ENCODE data around the gene RAB35. TPM values are rescaled to one million over a fixed set of nuclear protein-coding genes. Genes with fewer than 3 reads are reported as not detected.

RAB35 gene
- total and polyA plus RNA-seq, 7 donors = 18.9 to 38.7 (median 32.9) TPM

DNA sequence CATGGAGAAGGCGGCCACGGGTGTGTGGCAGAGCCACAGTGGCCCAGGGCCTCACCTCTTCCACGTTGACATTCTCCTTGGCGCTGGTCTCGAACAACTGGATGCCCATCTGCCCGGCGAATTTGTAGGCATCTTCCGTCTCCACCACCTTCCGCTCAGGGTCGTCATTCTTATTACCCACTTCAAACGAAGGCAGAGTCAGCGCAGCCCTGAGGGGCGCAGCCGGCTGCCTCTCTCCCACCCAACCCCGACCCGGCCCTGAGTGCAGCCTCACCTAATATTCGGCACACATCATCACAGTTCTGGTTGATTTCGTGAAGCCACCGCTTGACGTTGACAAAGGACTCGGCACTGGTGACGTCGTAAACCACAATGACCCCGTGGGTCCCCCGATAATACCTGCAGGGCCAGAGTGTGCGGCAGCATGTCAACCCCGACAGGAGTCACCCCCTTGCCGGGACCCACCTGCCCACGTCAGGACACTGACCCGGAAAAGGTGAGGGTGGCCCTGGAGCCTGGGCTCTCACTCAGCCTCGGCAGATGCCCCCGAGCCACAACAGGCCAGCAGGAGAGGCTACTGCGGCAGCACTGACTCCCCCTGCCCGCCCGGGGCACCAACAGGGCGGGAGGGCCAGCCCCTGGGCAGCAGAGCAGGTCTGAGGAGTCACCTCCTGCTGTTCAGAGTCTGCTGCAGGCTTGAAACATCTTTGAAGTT lies 17.6 kb downstream of the RAB35 start:
- Histone ChIP-seq H3K4me3 (no peak overlapping the region), H3K27me3 (ENCODE audit: insufficient read depth in 3 of 3, low read length in 2 of 3) (no peaks in the 10 kb centered on the region), H3K9me3 (no peaks in the 10 kb centered on the region), H3K4me1 (peaks cover 28% of the 10 kb centered on the region), H3K36me3 (ENCODE audit: insufficient read depth in 1 of 2, low read depth in 1 of 2) (peaks cover 3 to 58% of the 10 kb centered on the region in 2 donors), H3K27ac (no peak overlapping the region)
- TF ChIP-seq, protein P1, sequence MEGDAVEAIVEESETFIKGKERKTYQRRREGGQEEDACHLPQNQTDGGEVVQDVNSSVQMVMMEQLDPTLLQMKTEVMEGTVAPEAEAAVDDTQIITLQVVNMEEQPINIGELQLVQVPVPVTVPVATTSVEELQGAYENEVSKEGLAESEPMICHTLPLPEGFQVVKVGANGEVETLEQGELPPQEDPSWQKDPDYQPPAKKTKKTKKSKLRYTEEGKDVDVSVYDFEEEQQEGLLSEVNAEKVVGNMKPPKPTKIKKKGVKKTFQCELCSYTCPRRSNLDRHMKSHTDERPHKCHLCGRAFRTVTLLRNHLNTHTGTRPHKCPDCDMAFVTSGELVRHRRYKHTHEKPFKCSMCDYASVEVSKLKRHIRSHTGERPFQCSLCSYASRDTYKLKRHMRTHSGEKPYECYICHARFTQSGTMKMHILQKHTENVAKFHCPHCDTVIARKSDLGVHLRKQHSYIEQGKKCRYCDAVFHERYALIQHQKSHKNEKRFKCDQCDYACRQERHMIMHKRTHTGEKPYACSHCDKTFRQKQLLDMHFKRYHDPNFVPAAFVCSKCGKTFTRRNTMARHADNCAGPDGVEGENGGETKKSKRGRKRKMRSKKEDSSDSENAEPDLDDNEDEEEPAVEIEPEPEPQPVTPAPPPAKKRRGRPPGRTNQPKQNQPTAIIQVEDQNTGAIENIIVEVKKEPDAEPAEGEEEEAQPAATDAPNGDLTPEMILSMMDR (IDR thresholded peaks at IDR 0.05) = no peak
- peak in 1 of 2 donors; percentile 44 for DNase-seq
- ATAC-seq = no peak
- 94 to 95% (median 94%) methylated on average over 35 to 36 of the region's 36 CpGs for WGBS, 3 donors
- intact Hi-C loops (cut with DNase I) = no loop called here

DNA sequence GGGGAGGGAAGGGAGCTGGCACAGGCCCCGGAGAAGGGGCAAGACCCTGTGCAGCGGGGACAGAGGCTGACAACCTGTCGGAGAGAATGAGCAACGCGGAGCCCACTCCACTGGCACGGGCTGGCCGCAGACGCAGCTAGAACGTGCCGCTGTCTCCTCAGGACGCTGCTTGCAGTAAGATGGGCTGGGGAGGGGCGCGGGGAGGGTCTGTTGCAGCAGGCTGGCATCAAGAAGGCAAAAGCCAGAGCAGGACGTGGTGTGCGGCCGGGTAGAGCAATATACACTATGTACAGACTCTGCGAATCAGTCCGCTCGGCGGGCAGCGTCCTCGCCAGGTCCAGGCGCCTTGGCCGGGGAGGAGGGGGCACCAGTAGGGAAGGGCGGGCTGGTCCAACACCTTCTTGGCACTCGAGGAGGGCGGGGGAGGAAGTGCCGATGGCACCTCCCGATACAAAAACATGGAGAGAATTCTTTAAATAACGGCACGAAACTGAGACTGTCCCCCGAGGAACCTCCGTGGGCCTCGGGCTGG lies 19.8 kb downstream of the RAB35 start:
- ATAC-seq (no peak), DNase-seq (peak in 1 of 2 donors; percentile 44)
- no peaks in the 10 kb centered on the region for H3K9me3 ChIP-seq
- H3K27ac ChIP-seq = no peak overlapping the region
- H3K36me3 ChIP-seq (ENCODE audit: insufficient read depth in 1 of 2, low read depth in 1 of 2) = peaks cover 3 to 48% of the 10 kb centered on the region in 2 donors
- intact Hi-C loops (cut with DNase I) = no loop called here
- no peak overlapping the region for H3K4me3 ChIP-seq
- H3K27me3 ChIP-seq (ENCODE audit: insufficient read depth in 3 of 3, low read length in 2 of 3) = no peaks in the 10 kb centered on the region
- WGBS, 3 donors = 92 to 94% (median 93%) methylated on average over 33 to 34 of the region's 34 CpGs
- H3K4me1 ChIP-seq = peaks cover 19% of the 10 kb centered on the region
- TF ChIP-seq, protein P1 (IDR thresholded peaks at IDR 0.05) = no peak

DNA sequence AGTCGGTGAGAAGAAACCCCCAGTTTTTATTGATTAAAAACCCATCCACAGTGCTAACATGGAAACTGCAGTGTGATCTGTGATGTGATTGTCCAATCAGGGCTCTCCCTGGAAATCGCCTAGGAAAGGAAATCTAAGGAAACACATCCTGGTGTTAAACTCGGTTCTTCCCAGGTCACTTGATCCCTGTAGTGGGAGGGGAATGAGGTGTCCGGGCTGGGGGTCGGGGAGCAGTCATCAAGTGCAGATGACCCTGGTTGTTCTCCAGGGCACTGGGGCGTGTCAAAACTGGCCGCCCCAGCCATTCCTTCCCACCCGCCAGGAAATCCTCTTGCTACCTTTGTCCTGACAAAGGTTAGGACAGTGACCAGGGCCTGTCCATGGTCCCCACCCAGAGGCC lies 20.8 kb downstream of the RAB35 start:
- Histone ChIP-seq H3K4me3 (no peak overlapping the region), H3K9me3 (no peaks in the 10 kb centered on the region), H3K4me1 (peaks cover 18% of the 10 kb centered on the region), H3K27me3 (ENCODE audit: insufficient read depth in 3 of 3, low read length in 2 of 3) (no peaks in the 10 kb centered on the region), H3K27ac (no peak overlapping the region), H3K36me3 (ENCODE audit: insufficient read depth in 1 of 2, low read depth in 1 of 2) (peaks cover 3 to 48% of the 10 kb centered on the region in 2 donors)
- 67 to 76% (median 69%) methylated on average over 8 of the region's 8 CpGs for WGBS, 3 donors
- peak in 1 of 2 donors; percentile 28 for DNase-seq
- TF ChIP-seq, protein P1 (IDR thresholded peaks at IDR 0.05) = no peak
- intact Hi-C loops (cut with DNase I) = no loop called here
- no peak for ATAC-seq

DNA sequence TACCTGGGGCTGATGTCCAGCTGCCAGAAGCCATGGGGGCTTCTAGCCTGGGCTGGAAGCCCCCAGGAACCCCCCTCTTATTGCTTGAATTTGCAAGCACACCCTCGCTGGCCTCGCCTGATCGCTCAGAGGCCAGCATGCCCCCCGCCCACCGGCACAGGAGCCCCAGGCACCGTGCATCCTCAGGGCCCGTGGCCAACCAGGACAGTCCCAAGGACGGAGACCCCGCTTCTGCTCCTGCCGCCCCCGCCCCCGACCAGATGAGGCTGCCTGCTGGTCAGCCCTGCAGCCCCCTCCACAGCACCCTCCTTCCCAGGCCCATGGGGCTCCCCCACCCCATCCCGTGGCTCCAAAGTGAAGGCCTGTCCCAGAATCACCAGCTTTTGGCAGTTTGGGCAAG lies 21.2 kb downstream of the RAB35 start:
- no peaks in the 10 kb centered on the region for H3K27me3 ChIP-seq (ENCODE audit: insufficient read depth in 3 of 3, low read length in 2 of 3)
- ATAC-seq (no peak), DNase-seq (peak in 1 of 2 donors; percentile 50)
- TF ChIP-seq, protein P1 (IDR thresholded peaks at IDR 0.05) = no peak
- H3K36me3 ChIP-seq (ENCODE audit: insufficient read depth in 1 of 2, low read depth in 1 of 2) = peaks cover 3 to 48% of the 10 kb centered on the region in 2 donors
- H3K4me3 ChIP-seq = no peak overlapping the region
- H3K27ac ChIP-seq = no peak overlapping the region
- no peaks in the 10 kb centered on the region for H3K9me3 ChIP-seq
- intact Hi-C loops (cut with DNase I) = no loop called here
- H3K4me1 ChIP-seq = peaks cover 18% of the 10 kb centered on the region
- 86 to 90% (median 90%) methylated on average over 10 to 13 of the region's 13 CpGs for WGBS, 3 donors
